ENCODE results near the gene SYNPR.
"Not testable (repeated sequence)": the region's sequence is repeated elsewhere in the genome, so short reads cannot be mapped to it uniquely, and the experiment has no call there.

SYNPR gene

DNA sequence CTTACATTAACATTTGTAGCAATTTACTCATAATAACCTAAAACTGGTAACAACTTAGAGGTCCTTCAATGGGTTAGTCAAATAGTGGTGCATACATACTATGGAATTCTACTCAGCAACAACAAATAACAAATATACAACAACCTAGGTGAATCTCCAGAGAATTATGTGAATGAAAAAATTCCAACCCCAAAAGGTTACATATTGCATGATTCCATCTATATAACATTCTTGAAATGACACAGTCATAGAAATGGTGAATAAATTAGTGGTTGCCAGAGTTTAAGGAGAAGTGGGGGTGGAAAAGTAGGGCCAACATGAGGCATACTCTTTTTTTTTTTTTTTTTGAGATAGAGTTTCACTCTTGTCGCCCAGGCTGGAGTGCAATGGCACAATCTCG is 361.7 kb downstream of the SYNPR start:
- DNase-seq: no peak

DNA sequence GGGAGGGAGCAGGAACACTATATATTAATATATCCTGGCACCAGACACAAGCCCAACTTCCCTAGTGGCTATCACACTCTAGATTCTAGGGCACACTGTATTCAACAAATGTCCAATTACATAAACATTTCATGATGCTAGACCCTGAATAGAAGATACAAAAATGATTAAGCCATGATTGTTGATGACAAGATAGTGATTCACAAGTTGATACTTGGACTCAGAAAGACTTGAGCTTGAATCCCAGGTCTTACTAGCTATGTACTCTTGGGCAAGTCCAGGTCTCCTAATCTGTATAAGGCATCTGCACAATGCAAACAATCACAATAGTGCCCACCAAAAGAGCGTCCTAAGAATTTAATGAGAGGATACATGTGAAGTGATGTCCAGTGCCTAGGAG is 364.4 kb downstream of the SYNPR start:
- no peak for DNase-seq

DNA sequence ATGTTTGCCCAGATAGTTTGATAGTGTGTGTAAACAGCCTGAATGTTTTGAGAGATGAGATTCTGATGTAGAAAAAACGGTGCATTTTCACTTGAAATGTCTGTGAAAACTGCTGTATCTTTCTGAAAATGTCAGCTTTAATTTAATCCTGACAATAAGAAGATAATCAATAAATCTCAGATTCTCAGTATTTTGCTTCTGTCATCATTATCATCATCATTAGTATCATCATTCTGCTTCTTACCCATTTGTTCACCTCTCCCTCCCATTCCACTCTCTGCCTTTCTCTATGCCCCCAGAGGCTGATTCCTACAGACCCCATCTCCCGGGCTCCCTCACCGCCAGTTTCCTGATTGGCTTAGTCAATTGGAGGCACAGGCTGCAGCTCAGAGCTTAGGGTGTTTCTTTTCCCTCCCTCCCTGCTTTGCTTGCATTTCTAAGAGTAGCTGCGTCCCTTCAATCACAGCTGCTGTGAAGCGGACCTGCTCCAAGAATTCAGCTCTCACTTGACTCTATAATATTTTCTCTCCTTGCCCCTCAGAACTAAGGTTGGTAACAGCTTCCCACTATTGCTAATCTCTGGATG is 366.2 kb downstream of the SYNPR start:
- peak; percentile 22 for DNase-seq

DNA sequence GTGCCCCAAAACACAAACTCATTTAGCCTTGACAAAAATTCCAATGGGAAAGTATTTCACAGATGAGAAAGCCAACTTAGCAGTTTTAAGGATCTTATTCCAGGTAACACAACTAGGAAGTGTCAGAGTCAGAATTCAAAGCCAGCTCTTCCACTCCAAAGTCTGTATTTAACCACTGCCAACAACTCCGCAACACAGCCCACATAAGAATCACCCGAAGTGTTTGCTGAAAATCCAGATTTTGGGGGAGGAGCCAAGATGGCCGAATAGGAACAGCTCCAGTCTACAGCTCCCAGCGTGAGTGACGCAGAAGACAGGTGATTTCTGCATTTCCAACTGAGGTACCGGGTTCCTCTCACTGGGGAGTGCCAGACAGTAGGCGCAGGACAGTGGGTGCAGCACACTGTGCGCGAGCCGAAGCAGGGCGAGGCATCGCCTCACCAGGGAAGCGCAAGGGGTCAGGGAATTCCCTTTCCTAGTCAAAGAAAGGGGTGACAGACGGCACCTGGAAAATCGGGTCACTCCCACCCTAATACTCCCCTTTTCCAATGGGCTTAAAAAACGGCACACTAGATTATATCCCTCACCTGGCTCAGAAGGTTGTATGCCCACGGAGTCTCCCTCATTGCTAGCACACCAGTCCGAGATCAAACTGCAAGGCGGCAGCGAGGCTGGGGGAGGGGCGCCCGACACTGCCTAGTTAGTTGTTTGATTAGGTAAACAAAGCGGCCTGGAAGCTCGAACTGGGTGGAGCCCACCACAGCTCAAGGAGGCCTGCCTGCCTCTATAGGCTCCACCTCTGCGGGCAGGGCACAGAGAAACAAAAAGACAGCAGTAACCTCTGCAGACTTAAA is 367.0 kb downstream of the SYNPR start:
- not testable (repeated sequence) for DNase-seq

DNA sequence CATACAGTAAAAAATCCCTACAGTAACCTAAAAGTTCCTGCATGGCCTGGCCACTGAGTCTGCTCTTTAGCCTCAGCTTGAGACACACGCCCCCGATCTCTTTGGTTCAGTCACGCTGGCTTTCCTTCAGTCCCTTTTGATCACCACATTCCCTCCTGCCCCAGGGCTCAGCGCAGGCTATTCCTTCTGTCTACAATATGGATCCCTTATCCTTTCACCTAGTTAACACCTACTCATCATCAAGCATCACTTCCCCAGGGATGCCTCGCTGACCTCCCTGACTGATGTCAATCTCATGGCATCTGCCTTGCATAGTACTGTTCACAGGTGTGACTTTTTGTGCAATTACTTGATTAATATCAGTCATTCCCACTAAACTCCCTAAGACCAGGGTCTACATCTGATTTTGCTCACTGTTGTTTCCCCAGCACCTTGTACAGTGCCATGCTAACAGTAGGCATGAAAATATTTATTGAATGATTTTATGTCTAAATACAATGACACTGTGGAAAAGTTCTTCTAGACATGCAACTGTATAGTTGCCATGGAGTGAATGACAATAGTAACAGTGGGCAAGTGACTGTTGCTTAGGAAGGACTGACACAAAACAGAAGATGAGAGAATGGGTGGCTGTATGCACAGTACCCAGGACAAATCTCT is 374.1 kb downstream of the SYNPR start, which contains the start of gene SNTN:
SNTN (plus strand) TSS at position 610 of the 660 bp plus-strand sequence; CDS start at position 623, 13 bp downstream.
- peak; percentile 19 for DNase-seq

DNA sequence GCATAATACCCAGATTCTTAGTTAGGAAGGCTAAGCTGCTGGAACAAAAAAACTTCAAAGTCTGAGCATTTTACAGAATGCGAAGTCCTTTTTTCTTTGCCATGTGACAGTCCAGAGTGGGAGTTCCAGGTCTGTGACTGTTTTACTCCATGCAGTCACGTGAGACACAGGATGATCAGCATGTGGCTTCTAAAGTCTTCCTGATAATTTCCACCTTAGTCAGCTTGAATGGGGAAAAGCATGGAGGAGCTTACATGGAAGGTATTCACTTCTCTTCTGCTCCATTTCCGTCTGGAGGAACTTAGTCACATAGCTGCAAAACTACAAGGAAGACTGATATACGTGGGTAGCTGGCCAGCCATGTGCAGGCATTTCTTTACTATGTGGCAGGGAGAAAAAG is 376.1 kb downstream of the SYNPR start:
- DNase-seq: no peak

DNA sequence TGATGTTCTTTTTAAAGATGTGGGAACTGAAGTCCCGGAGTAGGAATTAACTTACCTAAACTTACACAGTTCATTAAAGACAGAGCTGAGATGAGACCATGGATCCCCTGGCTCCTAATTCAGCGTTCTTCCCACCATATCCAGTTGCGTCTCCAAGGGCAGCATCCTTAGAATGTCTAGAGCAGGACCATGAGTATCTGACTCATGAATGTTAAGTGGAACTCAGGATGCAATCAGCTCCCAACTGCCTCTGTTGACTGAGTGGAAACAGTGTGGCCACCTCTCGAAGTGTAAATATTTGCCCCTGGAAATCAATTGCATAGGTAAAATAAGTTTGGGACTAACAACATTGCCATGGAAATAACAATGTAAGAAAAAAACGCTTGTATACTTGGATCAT is 376.8 kb downstream of the SYNPR start:
- DNase-seq: no peak

DNA sequence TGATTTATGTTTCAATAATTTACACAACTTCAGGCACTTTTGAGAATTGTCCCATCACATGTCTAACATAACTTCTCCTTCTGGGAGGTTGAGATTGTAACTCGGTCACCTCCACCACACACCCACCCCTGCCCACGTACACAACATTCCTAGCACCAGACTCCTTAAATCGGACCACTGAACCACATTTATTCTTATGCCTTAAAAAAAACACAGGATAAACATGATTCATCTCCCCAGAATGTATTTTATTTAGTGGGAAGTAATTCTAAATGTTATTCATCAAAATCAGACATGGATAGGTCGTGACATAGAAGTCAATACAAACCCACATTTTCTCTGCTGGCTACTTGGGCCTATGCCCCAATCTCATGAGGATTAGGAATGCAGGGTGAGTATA is 377.4 kb downstream of the SYNPR start:
- no peak for DNase-seq

DNA sequence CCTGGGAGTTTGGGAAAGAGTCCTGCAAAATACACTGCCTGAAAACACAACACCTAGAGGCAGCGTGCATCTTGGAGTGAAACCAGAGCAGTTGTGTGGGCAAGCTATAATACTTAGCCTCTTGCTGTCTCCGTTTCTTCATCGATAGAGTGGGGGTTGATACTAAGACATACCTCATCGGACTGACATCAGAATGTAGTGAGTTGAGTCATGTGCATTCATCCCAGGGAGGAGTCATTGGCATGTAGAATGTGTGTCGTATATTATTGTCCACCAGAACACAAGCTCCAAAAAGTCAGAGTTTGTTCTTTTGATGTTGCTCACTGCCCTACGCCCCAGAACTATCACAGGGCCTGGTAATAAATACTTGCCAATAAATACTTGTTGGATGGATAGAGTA is 378.7 kb downstream of the SYNPR start:
- no peak for DNase-seq

DNA sequence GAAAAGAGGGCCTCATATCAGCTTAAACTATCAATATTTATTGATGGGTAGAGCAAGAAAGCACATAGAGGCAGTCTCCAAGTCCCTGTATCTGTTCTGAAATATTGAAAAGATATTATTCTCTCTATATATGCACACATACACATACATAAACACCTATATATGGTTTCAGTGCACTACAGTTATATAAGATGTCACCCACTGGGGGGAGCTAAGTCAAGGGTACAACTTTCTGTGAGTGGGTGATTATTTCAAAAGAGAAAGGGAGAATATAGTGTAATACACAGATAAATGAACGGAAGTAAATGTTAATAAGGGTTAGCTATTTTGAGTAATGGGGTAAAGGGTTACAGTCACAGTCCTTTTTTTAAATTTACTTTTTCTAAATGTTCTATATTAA is 383.1 kb downstream of the SYNPR start:
- no peak for DNase-seq

DNA sequence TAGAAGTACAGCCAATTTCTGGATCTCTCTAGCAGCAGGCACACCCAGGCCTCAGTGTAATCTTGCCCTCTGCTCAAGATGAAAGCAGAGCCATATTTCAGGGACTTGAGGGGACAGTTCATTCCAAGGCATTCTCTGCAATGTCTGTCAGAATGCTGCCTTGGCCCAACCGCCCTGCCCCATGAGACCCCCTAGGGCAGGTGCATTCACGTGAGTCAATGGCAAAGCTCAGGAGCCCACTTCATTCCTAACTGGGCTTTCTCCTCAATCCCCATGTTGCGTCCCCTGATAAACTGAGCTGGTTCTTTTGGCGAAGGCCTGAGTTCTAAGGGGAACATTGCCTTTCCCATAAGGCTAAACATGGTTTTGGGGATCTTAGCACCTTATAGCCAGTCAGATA is 383.9 kb downstream of the SYNPR start:
- no peak for DNase-seq

DNA sequence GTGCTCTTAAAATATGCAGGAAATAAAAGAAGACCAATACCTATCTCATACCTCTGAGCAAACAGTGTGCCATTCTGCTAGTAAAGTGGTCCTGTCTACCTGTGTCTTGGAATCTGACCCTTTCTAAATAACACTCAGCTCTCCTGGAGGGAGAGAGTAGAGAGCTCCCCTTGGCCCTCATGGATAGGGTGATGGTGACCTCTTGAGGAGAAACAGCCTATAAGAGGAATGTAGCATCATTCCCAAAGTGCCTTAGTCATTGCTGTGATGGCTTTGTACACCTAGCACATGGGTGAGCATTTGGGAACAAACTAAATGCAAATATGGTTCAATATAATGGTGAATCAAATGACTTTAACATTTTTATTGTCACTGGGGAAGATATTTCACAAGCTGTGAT is 384.4 kb downstream of the SYNPR start:
- no peak for DNase-seq
